GM23338 (cell line): Measurements from ENCODE around the gene ERCC1. TPM values are rescaled to one million over a fixed set of nuclear protein-coding genes. Genes with fewer than 3 reads are reported as not detected.

Experiments
- ATAC-seq: fragments of 200-7000 bp; cut with Tn5 transposase; 3 replicates; pipeline ENCODE4 v1.9.1; 2020
- DNase-seq: peaks from one replicate; pipeline ENCODE4 v3.0.0-alpha.2; 2015; ENCODE audit warnings: low spot score
- H2AFZ ChIP-seq: fragments of 200-600 bp; sonication (generic); 2 replicates; pipeline ENCODE4 v1.8.0; 2016; ENCODE audit warnings: antibody characterized with exemption, mild to moderate bottlenecking, moderate library complexity
- H3F3A ChIP-seq: fragments of 200-600 bp; sonication (generic); replicated peaks from 2 replicates; pipeline ENCODE4 v1.8.0; 2017; ENCODE audit warnings: antibody characterized with exemption, mixed run types, low read depth
- H3K27ac ChIP-seq: fragments of 200-600 bp; sonication (generic); 2 replicates; pipeline ENCODE4 v1.6.1; 2016; ENCODE audit warnings: low read depth
- H3K27me3 ChIP-seq: fragments of 200-600 bp; sonication (generic); 2 replicates; pipeline ENCODE4 v1.8.0; 2016; ENCODE audit warnings: mild to moderate bottlenecking, mixed run types, moderate library complexity; ENCODE audit not compliant: insufficient read depth
- H3K36me3 ChIP-seq: fragments of 200-600 bp; sonication (generic); 2 replicates; pipeline ENCODE4 v1.8.0; 2016; ENCODE audit warnings: mild to moderate bottlenecking; ENCODE audit not compliant: insufficient read depth
- H3K4me1 ChIP-seq: fragments of 200-600 bp; sonication (generic); 2 replicates; pipeline ENCODE4 v1.8.0; 2016; ENCODE audit warnings: mild to moderate bottlenecking, moderate library complexity; ENCODE audit not compliant: insufficient read depth
- H3K4me2 ChIP-seq: fragments of 200-600 bp; sonication (generic); 2 replicates; pipeline ENCODE4 v1.7.1; 2017; ENCODE audit warnings: mixed run types
- H3K4me3 ChIP-seq: fragments of 200-600 bp; sonication (generic); 2 replicates; pipeline ENCODE4 v1.6.1; 2016; ENCODE audit warnings: mixed run types
- H3K79me2 ChIP-seq: fragments of 200-600 bp; sonication (generic); replicated peaks from 2 replicates; pipeline ENCODE4 v1.8.0; 2017; ENCODE audit warnings: mild to moderate bottlenecking; ENCODE audit not compliant: insufficient read depth
- H3K9me2 ChIP-seq: fragments of 200-600 bp; sonication (generic); 2 replicates; pipeline ENCODE4 v1.8.0; 2017; ENCODE audit not compliant: insufficient read depth
- H4K20me1 ChIP-seq: fragments of 200-600 bp; sonication (generic); replicated peaks from 2 replicates; pipeline ENCODE4 v1.8.0; 2017; ENCODE audit warnings: mild to moderate bottlenecking; ENCODE audit not compliant: insufficient read depth
- H3K27ac Mint-ChIP-seq: 2 replicates; pipeline ENCODE4 v1.8.0; 2020; ENCODE audit warnings: inconsistent platforms, mild to moderate bottlenecking, moderate library complexity, mixed read lengths
- H3K27me3 Mint-ChIP-seq: 3 replicates; pipeline ENCODE4 v1.8.0; 2022; ENCODE audit warnings: low read depth, mild to moderate bottlenecking, moderate library complexity, mixed read lengths, inconsistent platforms; ENCODE audit not compliant: insufficient read depth, poor library complexity
- H3K36me3 Mint-ChIP-seq: 3 replicates; pipeline ENCODE4 v1.8.0; 2021; ENCODE audit warnings: low read depth, mild to moderate bottlenecking, inconsistent platforms, moderate library complexity, mixed read lengths
- H3K4me1 Mint-ChIP-seq: 3 replicates; pipeline ENCODE4 v1.8.0; 2020; ENCODE audit warnings: mild to moderate bottlenecking, inconsistent platforms, mixed read lengths
- H3K4me3 Mint-ChIP-seq: 3 replicates; pipeline ENCODE4 v1.8.0; 2021; ENCODE audit warnings: moderate library complexity, mild to moderate bottlenecking, inconsistent platforms, mixed read lengths
- H3K9me3 Mint-ChIP-seq: 3 replicates; pipeline ENCODE4 v1.8.0; 2020; ENCODE audit warnings: moderate library complexity, mild to moderate bottlenecking, inconsistent platforms, mixed read lengths
- CREB1 ChIP-seq: fragments of 250-450 bp; sonication (Bioruptor Pico); IDR thresholded peaks from 2 replicates; pipeline ENCODE4 v1.5.0; 2020; ENCODE audit warnings: low read depth, mild to moderate bottlenecking, moderate library complexity
- CTCF ChIP-seq, 2 experiments: fragments of 200-600 bp in 1 of 2; sonication (generic) in 1 of 2; conservative IDR thresholded peaks; 2 replicates each; pipeline versions ENCODE4 v1.5.1 to v1.6.1; 2016 to 2017; ENCODE audit warnings: antibody characterized with exemption in 2 of 2, low read depth in 2 of 2, mild to moderate bottlenecking in 2 of 2, moderate library complexity in 1 of 2
- ETS1 ChIP-seq: IDR thresholded peaks from 2 replicates; pipeline ENCODE4 v1.6.1; 2016; ENCODE audit warnings: antibody characterized with exemption
- EZH2 ChIP-seq: fragments of 200-600 bp; sonication (generic); IDR thresholded peaks from one replicate; pipeline ENCODE4 v1.8.0; 2017; ENCODE audit warnings: antibody characterized with exemption, mild to moderate bottlenecking, low read depth; ENCODE audit not compliant: unreplicated experiment
- EZH2phosphoT487 ChIP-seq: fragments of 200-600 bp; sonication (generic); IDR thresholded peaks from one replicate; pipeline ENCODE4 v1.8.1; 2018; ENCODE audit warnings: antibody characterized with exemption; ENCODE audit not compliant: unreplicated experiment
- JUNB ChIP-seq: IDR thresholded peaks from one replicate; pipeline ENCODE4 v1.6.1; 2016; ENCODE audit warnings: antibody characterized with exemption; ENCODE audit not compliant: unreplicated experiment
- NANOG ChIP-seq: IDR thresholded peaks from 2 replicates; pipeline ENCODE4 v1.6.1; 2016; ENCODE audit warnings: antibody characterized with exemption, borderline replicate concordance
- STAT1 ChIP-seq: IDR thresholded peaks from one replicate; pipeline ENCODE4 v1.6.1; 2016; ENCODE audit warnings: antibody characterized with exemption; ENCODE audit not compliant: unreplicated experiment
- ZNF114 ChIP-seq: fragments of 250-450 bp; sonication (Bioruptor Pico); IDR thresholded peaks from 2 replicates; pipeline ENCODE4 v1.5.0; 2020; ENCODE audit warnings: mild to moderate bottlenecking, moderate library complexity
- ZNF331 ChIP-seq: fragments of 250-450 bp; sonication (Bioruptor Pico); IDR thresholded peaks from 2 replicates; pipeline ENCODE4 v1.5.0; 2020; ENCODE audit warnings: low read depth, mild to moderate bottlenecking, moderate library complexity
- ZNF462 ChIP-seq: fragments of 250-450 bp; sonication (Bioruptor Pico); IDR thresholded peaks from 2 replicates; pipeline ENCODE4 v1.5.0; 2020; ENCODE audit warnings: mild to moderate bottlenecking, moderate library complexity
- polyA plus RNA-seq: library from polyadenylated mRNA; unstranded; fragments of >200 nt; fragmentation: Nextera tagmentation; extraction: Ambion mirVana; gene quantifications from 2 replicates; pipeline ENCODE4 v1.2.1, GENCODE V29; 2016
- total RNA-seq: library from RNA; depleted of rRNA; stranded (reverse); fragments of >200 nt; shearing (Covaris generic); gene quantifications from 2 replicates; pipeline ENCODE4 v1.2.3, GENCODE V29; 2014

Gene ERCC1
- total and polyA plus RNA-seq, 2 experiments from 2014 or later = 39.0 to 52.3 TPM

DNA sequence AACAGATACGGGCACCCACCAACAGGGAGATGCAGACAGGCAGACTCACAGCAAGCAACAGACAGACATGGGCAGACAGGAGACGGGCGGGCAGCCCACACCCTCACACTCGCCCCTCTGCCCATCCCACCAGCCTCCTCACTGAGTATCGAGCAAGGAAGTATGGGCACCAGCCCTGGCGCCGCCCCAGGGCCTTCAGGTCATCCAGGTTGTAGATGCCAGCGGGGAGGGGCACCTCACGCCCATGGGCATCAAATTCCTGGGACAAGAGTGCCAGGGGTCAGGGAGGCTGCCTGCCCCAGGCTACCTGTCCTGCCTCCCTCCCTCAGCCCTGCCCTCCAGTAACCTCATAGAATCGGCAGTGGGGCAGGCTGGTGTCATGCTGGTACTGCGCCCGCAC lies 59.0 kb downstream of the ERCC1 start (continued):
- no peak for TF ChIP-seq EZH2phosphoT487
- TF ChIP-seq NANOG = no peak

- Histone ChIP-seq H3K27me3 (no peaks in the 10 kb centered on the region), H3K4me1 (0 out of 2 replicates have a peak, but pooled peaks cover under 1% of the 10 kb centered on the region), H4K20me1 (peaks cover 12% of the 10 kb centered on the region), H3K27ac (no peak overlapping the region), H2AFZ (no peak overlapping the region), H3K4me3 (no peak overlapping the region), H3K9me2 (no peaks in the 10 kb centered on the region), H3K36me3 (peaks cover 24% of the 10 kb centered on the region), H3K79me2 (peaks cover 15% of the 10 kb centered on the region), H3K4me2 (no peak overlapping the region), H3F3A (peaks cover 3% of the 10 kb centered on the region)
- Mint-ChIP-seq H3K9me3 (no peaks in the 10 kb centered on the region), H3K4me3 (no peak overlapping the region), H3K4me1 (peaks cover 5% of the 10 kb centered on the region), H3K27ac (no peak overlapping the region), H3K27me3 (peaks cover 14% of the 10 kb centered on the region), H3K36me3 (peaks cover 51% of the 10 kb centered on the region)
- TF ChIP-seq ZNF114 (CRISPR knock-in tag) (no peak), JUNB (no peak), ZNF331 (CRISPR knock-in tag) (no peak), STAT1 (no peak)
- no peak for DNase-seq
- ATAC-seq = no peak
These were observed 59.8 kb downstream of the ERCC1 start for GRCh38 chr19:45363861-45364459.

- Histone ChIP-seq H4K20me1 (peaks cover 15% of the 10 kb centered on the region), H3K36me3 (peaks cover 20% of the 10 kb centered on the region), H3F3A (peaks cover 3% of the 10 kb centered on the region; the same call in 1 of the 2 replicates), H3K4me3 (no peak overlapping the region), H3K4me2 (no peak overlapping the region), H3K27ac (no peak overlapping the region), H3K9me2 (no peaks in the 10 kb centered on the region), H2AFZ (no peak overlapping the region), H3K27me3 (no peaks in the 10 kb centered on the region), H3K4me1 (no peaks in the 10 kb centered on the region), H3K79me2 (peaks cover 2% of the 10 kb centered on the region; the same call in 1 of the 2 replicates)
- H3K4me3 Mint-ChIP-seq = no peak overlapping the region; the same call in 2 of the 3 replicates
- DNase-seq (no peak), ATAC-seq (no peak)
- no peaks in the 10 kb centered on the region for H3K9me3 Mint-ChIP-seq
- no peaks in the 10 kb centered on the region; the same call in 2 of the 3 replicates for H3K4me1 Mint-ChIP-seq
- H3K27ac Mint-ChIP-seq = no peak overlapping the region
- H3K36me3 Mint-ChIP-seq = peaks cover 56% of the 10 kb centered on the region
- H3K27me3 Mint-ChIP-seq = peaks cover 11% of the 10 kb centered on the region
- TF ChIP-seq EZH2phosphoT487 = no peak
- TF ChIP-seq ZNF331 (CRISPR knock-in tag) = no peak
- no peak for TF ChIP-seq NANOG
- TF ChIP-seq ZNF114 (CRISPR knock-in tag) = no peak
- no peak for TF ChIP-seq EZH2
- no peak for TF ChIP-seq CTCF (conservative IDR thresholded peaks at IDR 0.05; ENCODE audit: low read depth in 2 of 2)
- no peak for TF ChIP-seq ETS1
- no peak for TF ChIP-seq STAT1
- TF ChIP-seq CREB1 (CRISPR knock-in tag) = no peak
- TF ChIP-seq ZNF462 (CRISPR knock-in tag) = no peak
These were observed 61.4 kb downstream of the ERCC1 start for GRCh38 chr19:45362291-45362690.
